GM19240 (cell line): ENCODE results near the gene PRM1.

Source experiments
- DNase-seq: peaks from one replicate; pipeline ENCODE4 v3.0.0; 2011; ENCODE audit warnings: low spot score; ENCODE audit not compliant: insufficient read length

Gene PRM1

DNA sequence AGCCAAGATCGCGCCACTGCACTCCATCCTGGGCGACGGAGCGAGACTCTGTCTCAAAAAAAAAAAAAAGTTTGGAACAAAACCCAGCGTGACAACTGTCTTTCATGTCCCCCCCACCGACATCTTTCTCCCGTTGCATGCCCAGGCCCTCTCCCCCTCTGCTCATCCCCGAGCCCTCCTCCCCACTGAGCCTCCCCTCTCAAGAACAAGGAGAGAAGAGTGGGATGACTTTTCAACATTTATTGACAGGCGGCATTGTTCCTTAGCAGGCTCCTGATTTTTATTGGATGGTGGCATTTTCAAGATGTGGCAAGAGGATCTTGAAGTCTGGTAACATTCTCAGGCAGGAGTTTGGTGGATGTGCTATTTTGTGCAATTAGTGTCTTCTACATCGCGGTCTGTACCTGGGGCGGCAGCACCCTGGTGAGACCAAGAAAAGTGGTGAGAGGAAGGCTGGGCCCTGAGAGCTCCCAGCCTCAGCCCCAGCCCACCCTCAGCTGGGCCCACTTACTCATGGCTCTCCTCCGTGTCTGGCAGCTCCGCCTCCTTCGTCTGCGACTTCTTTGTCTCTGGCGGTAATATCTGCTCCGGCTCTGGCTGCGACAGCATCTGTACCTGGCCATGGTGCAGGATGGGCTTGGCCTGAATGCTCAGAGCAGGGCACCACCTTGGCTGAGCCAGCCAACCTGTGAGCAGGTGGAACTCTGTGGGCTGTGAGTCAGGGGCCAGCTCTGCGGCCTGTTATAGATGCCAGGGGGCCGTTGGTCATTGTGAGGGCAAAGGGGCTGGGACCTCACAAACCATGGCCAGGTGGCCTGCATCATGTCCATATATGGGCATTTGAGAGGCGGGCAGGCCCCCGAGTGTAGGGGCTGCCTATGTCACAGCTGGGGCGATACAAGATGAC, at the start of gene PRM1:
PRM1 (minus strand) TSS at position 715 of the 907 bp plus-strand sequence; CDS start at position 623, 92 bp downstream.
- DNase-seq, result no peak

DNA sequence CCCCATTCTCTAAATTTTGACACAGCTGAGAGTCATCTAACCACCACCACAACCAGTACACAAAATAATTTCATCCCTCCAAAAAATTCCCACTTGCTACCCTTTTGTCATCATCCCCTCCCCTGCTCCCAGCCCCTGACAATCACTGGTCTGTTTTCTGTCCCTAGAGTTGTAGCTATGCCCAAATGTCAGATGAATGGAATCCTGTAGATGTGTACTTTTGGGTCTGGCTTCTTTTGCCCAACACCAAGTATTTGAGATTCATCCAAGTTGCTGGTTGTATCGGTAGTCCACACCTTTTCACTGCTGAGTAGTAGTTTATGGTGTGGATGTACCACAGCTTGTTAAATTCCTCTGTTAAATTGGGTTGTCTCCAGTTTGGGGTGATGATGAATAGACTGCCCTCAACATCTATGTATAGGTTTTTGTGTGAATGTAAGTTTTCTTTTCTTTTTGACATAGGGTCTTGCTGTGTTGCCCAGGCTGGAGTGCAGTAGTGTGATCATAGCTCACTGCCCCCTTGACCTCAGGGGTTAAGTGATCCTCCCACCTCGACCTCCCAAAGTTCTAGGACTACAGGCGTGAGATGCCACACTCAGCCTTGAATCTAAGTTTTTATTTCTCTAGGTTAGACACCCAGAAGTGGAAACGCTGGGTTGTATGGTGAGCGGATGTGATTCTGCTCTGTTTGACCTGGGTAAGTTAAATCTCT, 49.6 kb upstream of the PRM1 start:
- DNase-seq, result no peak

DNA sequence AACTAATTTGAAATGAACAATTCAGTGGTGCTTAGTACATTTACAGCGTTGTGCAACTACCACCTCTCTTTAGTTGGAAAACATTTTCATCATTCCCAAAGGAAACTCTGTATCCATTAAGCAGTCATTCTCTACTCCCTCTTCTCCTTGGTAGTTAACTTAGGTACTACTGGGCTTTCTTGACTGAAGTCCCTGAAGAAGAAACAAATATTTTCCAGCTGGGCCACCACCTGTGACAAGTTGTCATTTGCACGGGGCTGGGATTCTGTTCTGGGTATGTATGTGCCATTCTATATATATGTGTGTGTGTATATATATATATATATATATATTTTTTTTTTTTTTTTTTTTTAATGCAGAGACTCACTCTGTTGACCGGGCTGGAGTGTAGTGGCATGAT, 48.8 kb upstream of the PRM1 start:
- DNase-seq, result no peak

- DNase-seq, result no peak
Measured at GRCh38 chr16:11329071-11329491, 48.0 kb upstream of the PRM1 start.

DNA sequence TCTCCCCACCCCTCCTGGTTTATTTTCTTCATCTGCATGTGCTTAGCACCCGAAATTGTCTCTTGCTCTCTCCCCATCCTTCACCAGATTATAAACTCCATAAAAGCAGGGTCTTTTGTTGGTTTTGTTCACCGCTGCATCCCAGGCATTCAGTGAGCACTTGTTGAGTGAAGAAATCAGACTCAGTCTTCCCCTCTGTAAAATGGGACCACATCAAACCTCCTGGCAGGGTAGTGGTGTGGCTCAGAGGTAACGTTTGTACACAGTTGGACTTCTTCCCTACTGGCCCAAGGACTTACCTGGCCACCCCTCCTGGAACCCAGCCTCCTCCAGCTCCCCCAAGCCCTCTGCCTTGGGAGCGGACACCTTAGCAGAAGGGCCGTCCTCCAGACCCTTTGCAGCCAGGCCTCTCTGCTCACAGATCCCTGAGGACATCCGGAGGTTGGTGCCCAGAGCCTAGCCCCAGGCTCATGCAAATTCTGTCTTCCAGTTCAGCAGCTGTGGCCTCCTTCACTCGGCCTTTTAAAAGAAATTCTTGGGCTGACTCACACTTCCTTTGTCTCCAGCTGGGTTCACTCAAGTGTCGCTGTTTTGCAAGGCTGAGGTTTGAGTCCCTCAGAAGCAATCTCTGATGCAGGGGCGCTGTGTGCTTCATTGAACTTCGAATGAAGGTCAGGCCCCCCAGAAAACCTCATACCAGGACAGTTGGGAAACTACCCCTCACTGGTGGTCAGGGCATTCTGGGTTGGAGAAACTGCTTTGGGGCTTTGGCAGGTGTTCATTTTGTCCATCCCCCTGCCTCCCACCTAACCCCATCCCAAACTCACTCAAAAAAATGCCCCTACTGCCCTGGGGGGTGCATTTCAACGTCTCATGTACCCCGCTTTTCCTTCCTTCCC, 47.3 kb upstream of the PRM1 start:
- peak; percentile 92 for DNase-seq

- no peak for DNase-seq
Measured at GRCh38 chr16:11327277-11328171, 46.4 kb upstream of the PRM1 start.

GRCh38 chr16:11326737-11327276, 45.7 kb upstream of the PRM1 start:
- no peak for DNase-seq

DNA sequence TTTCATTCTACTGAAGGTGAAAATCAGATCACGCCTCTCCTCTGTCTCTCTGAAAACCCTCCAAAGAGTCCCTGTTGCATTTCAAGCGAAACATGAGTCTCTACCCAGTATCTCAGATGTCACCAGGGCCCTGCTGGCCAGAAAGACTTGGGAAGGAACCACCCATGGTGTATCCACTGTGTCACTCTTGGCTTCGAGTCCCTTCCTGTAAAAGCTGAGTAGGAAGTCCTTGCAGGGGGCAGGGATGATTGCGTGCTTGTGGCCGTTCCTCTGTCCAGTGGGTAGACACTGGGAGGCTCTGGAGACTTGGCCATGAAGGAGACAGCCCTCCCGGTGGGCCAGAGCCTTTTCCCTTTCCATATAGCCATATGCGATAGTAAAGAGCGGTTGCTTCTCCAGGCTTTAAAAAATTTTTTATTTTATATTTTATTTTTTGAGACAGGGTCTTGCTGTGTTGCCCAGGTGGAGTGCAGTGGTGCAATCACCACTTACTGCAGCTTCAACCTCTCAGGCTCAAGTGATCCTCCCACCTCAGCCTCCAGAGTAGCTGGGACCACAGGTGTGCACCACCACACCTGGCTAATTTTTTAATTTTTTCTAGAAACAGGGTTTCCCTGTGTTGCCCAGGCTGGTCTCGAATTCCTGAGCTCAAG, 45.1 kb upstream of the PRM1 start:
- DNase-seq, result no peak

GRCh38 chr16:11325404-11326083, 44.4 kb upstream of the PRM1 start:
- DNase-seq, result no peak

DNA sequence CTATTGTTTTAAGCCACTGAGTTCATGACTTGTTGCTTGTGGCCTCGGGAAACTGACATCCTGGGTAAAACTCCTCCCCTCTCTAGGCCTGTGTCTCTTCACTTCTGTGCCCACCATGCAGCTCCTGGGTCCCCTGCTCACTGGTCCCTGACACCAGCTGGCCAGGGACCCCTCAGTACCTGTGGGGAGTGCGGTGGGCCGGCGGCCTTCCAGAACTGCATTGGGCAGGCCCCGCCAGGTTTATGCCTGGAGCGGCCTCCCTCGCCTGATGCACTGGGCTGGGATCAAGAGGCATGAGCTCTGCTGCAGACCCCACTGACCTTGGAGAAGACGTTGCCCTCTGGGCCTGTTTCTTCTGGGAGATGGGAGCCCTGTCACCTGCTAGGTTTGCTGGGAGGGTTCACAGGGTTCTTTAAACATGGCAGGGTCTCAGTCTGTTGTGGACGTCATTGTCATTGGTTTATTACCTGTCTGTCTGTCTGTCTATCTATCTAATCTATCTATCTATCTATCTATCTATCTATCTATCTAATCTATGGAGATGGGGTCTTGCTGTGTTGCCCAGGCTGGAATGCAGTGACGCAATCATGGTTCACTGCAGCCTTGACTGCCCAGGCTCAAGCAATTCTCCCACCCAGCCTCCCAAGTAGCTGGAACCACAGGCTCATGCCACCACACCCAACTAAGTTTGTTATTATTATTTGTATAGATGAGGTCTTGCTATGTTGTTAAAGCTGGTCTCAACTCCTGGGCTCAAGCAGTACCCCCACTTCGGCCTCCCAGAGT, 42.6 kb upstream of the PRM1 start:
- no peak for DNase-seq

- DNase-seq, result no peak
Measured at GRCh38 chr16:11322823-11323222, 41.7 kb upstream of the PRM1 start.

DNA sequence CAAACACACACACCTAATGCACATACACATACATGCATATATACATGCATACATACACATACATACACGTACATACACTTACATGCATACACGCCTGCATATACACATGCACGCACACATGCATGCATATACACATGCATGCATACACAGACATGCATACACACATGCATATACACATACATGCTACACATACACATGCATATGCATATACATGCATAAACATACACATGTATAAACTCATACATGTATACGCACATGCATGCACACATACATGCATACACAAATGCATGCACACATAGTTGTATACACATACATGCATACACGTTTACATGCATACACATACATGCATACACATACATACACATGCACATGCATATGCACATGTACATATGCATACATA, 40.5 kb upstream of the PRM1 start:
- DNase-seq, result no peak

- no peak for DNase-seq
Measured at GRCh38 chr16:11320170-11320569, 39.0 kb upstream of the PRM1 start.

GRCh38 chr16:11319529-11320146, 38.5 kb upstream of the PRM1 start:
- no peak for DNase-seq

DNA sequence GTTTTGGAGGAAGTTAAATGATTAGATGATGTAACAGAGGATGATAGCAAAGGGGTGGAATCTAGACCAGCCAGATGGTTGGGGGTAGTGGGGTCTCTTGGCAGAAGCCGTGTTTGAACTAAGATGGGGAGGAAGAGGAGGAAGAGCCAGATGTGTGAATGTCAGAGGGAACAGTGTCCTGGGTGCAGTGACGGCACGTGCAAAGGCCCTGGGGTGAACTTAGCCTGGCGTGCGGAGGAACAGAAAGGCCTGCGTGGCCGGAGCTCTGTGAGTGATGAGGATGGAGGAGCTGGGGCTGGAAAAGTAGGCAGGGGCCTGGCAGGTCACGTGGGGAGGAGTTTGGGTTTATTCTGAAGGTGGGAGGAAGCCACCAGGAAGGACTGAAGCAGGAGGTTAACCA, 37.7 kb upstream of the PRM1 start:
- no peak for DNase-seq

GRCh38 chr16:11316331-11317015, 35.3 kb upstream of the PRM1 start:
- no peak for DNase-seq

- no peak for DNase-seq
Measured at GRCh38 chr16:11315510-11315909, 34.4 kb upstream of the PRM1 start.
